SK-N-DZ (cell line): ENCODE data around the gene FAM227B.
A peak's percentile ranks its signal among the peaks of the same experiment; 100 is the strongest.
"Not testable (repeated sequence)": the region's sequence is repeated elsewhere in the genome, so short reads cannot be mapped to it uniquely, and the experiment has no call there.

Source experiments
- DNase-seq: peaks from one replicate; pipeline ENCODE4 v3.0.0-alpha.2; 2015; ENCODE audit warnings: low spot score

Gene FAM227B

GRCh38 chr15:49612240-49612639, 8.4 kb downstream of the FAM227B start:
- not testable (repeated sequence) for DNase-seq

GRCh38 chr15:49610157-49610918, 10.3 kb downstream of the FAM227B start:
- no peak for DNase-seq

- DNase-seq: no peak
Measured at GRCh38 chr15:49606594-49606993, 14.0 kb downstream of the FAM227B start.

GRCh38 chr15:49605588-49605987, 15.0 kb downstream of the FAM227B start:
- DNase-seq: no peak

GRCh38 chr15:49604625-49605409, 15.8 kb downstream of the FAM227B start:
- no peak for DNase-seq

- DNase-seq: not testable (repeated sequence)
Measured at GRCh38 chr15:49592829-49593316, 27.7 kb downstream of the FAM227B start.

GRCh38 chr15:49589030-49589429, 31.6 kb downstream of the FAM227B start:
- DNase-seq: no peak

GRCh38 chr15:49573421-49573820, 47.2 kb downstream of the FAM227B start:
- DNase-seq: no peak

- no peak for DNase-seq
Measured at GRCh38 chr15:49570672-49571071, 49.9 kb downstream of the FAM227B start.

- no peak for DNase-seq
Measured at GRCh38 chr15:49570174-49570573, 50.4 kb downstream of the FAM227B start.

- no peak for DNase-seq
Measured at GRCh38 chr15:49560045-49560444, 60.6 kb downstream of the FAM227B start.

GRCh38 chr15:49558929-49559328, 61.7 kb downstream of the FAM227B start:
- DNase-seq: no peak

GRCh38 chr15:49556437-49556836, 64.2 kb downstream of the FAM227B start:
- no peak for DNase-seq

- DNase-seq: not testable (repeated sequence)
Measured at GRCh38 chr15:49550342-49550741, 70.3 kb downstream of the FAM227B start.

GRCh38 chr15:49538520-49538919, 82.1 kb downstream of the FAM227B start:
- DNase-seq: no peak

GRCh38 chr15:49530092-49530491, 90.5 kb downstream of the FAM227B start:
- no peak for DNase-seq

- no peak for DNase-seq
Measured at GRCh38 chr15:49528289-49528688, 92.3 kb downstream of the FAM227B start.

- peak; percentile 14 for DNase-seq
Measured at GRCh38 chr15:49521802-49522201, 98.8 kb downstream of the FAM227B start.

- DNase-seq: not testable (repeated sequence)
Measured at GRCh38 chr15:49512739-49513138, 107.9 kb downstream of the FAM227B start.

- DNase-seq: no peak
Measured at GRCh38 chr15:49507261-49507660, 113.4 kb downstream of the FAM227B start.

GRCh38 chr15:49506341-49506740, 114.3 kb downstream of the FAM227B start:
- DNase-seq: no peak

GRCh38 chr15:49501586-49501985, 119.0 kb downstream of the FAM227B start:
- DNase-seq: no peak
